Thyroid gland (tissue), 4 donors: ENCODE data around the gene CPNE8. TPM values are rescaled to one million over a fixed set of nuclear protein-coding genes. Genes with fewer than 3 reads are reported as not detected.

Experiments
- DNase-seq, 2 donors: peaks; one replicate each; pipeline ENCODE4 v3.0.0-alpha.2; 2019
- H3K27ac ChIP-seq, 3 donors: fragments of 200-600 bp; sonication (generic); 1 replicate in 2 of 3; 2 replicates in 1 of 3; pipeline ENCODE4 v1.5.1; 2016 to 2019; ENCODE audit warnings: mild to moderate bottlenecking in 1 of 3, moderate library complexity in 1 of 3
- H3K27me3 ChIP-seq: fragments of 200-600 bp; sonication (generic); one replicate; pipeline ENCODE4 v1.5.1; 2019
- H3K36me3 ChIP-seq, 2 donors: fragments of 200-600 bp; sonication (generic); one replicate each; pipeline ENCODE4 v1.5.1; 2016 to 2019
- H3K4me1 ChIP-seq, 2 donors: fragments of 200-600 bp; sonication (generic); one replicate each; pipeline ENCODE4 v1.5.1; 2017 to 2019
- H3K4me3 ChIP-seq, 3 donors: fragments of 200-600 bp; sonication (generic); replicated peaks in 1 of 3; 1 replicate in 2 of 3; 2 replicates in 1 of 3; pipeline ENCODE4 v1.5.1; 2016; ENCODE audit warnings: mild to moderate bottlenecking in 1 of 3
- H3K9me3 ChIP-seq: fragments of 200-600 bp; sonication (generic); one replicate; pipeline ENCODE4 v1.5.1; 2017
- CTCF ChIP-seq, 6 experiments: fragments of 200-600 bp in 3 of 6; fragments of 450-650 bp in 3 of 6; sonication (generic) in 3 of 6; IDR thresholded peaks; one replicate each; pipeline ENCODE4 v1.5.1; 2016 to 2019; ENCODE audit warnings: antibody characterized with exemption in 6 of 6, mild to moderate bottlenecking in 2 of 6, inconsistent platforms in 1 of 6, moderate library complexity in 1 of 6
- POLR2A ChIP-seq, 2 donors: fragments of 450-650 bp; IDR thresholded peaks; one replicate each; pipeline ENCODE4 v1.6.1; 2017; ENCODE audit warnings: antibody characterized with exemption in 2 of 2, mild to moderate bottlenecking in 2 of 2, moderate library complexity in 1 of 2
- WGBS, 2 donors: methylation state at CpG; one replicate each; pipeline ENCODE4 v1.1.5; 2017; 5-methylcytosine and 5-hydroxymethylcytosine counted together
- intact Hi-C: fragments of 100-400 bp; cut with DNase I; formaldehyde crosslinking; loops from one replicate; pipeline ENCODE4 v1.15.1; 2023
- total RNA-seq, 4 donors: library from RNA; depleted of rRNA; stranded (reverse); fragments of >200 nt; gene quantifications; one replicate each; pipeline ENCODE4 v1.2.3, GENCODE V29; 2016

The CPNE8 gene
- total RNA-seq, 4 donors from 2014 or later = 19.1 to 32.0 (median 26.0) TPM

- 97 to 100% methylated on average over 2 of the region's 2 CpGs for WGBS, 2 donors
- H3K36me3 ChIP-seq = no peaks in the 10 kb centered on the region
These were observed 251.7 kb downstream of the CPNE8 start for GRCh38 chr12:38653650-38654049.

GRCh38 chr12:38648813-38649212 lies 256.6 kb downstream of the CPNE8 start:
- no peak overlapping the region for H3K4me3 ChIP-seq
- no peak overlapping the region for H3K27ac ChIP-seq
- H3K9me3 ChIP-seq = no peaks in the 10 kb centered on the region
- intact Hi-C loops = no loop called here
- H3K4me1 ChIP-seq = no peaks in the 10 kb centered on the region
- 81 to 89% methylated on average over 1 of the region's 1 CpG for WGBS, 2 donors
- H3K27me3 ChIP-seq = no peaks in the 10 kb centered on the region
- no peaks in the 10 kb centered on the region for H3K36me3 ChIP-seq
- no peak for DNase-seq
- TF ChIP-seq POLR2A (IDR thresholded peaks at IDR 0.05) (no peak), CTCF (IDR thresholded peaks at IDR 0.05) (no peak)

More at GRCh38 chr12:38653650-38654049, 251.7 kb downstream of the CPNE8 start:
- no peak for DNase-seq
- Histone ChIP-seq H3K9me3 (no peaks in the 10 kb centered on the region), H3K4me3 (no peak overlapping the region), H3K27me3 (no peaks in the 10 kb centered on the region), H3K4me1 (no peaks in the 10 kb centered on the region), H3K27ac (no peak overlapping the region)
- intact Hi-C loops = no loop called here
- TF ChIP-seq CTCF (IDR thresholded peaks at IDR 0.05) (no peak), POLR2A (IDR thresholded peaks at IDR 0.05) (no peak)

- 62 to 75% methylated on average over 4 of the region's 4 CpGs for WGBS, 2 donors
- no peak for DNase-seq
- intact Hi-C loops = no loop called here
- Histone ChIP-seq H3K27ac (no peak overlapping the region), H3K36me3 (no peaks in the 10 kb centered on the region), H3K9me3 (no peaks in the 10 kb centered on the region), H3K27me3 (no peaks in the 10 kb centered on the region), H3K4me1 (no peaks in the 10 kb centered on the region), H3K4me3 (no peak overlapping the region)
- no peak for TF ChIP-seq POLR2A (IDR thresholded peaks at IDR 0.05)
- no peak for TF ChIP-seq CTCF (IDR thresholded peaks at IDR 0.05)
These were observed 259.2 kb downstream of the CPNE8 start for GRCh38 chr12:38646146-38646545.

- no peaks in the 10 kb centered on the region for H3K36me3 ChIP-seq
- no peaks in the 10 kb centered on the region for H3K9me3 ChIP-seq
- no peak overlapping the region for H3K4me3 ChIP-seq
- 80 to 81% methylated on average over 7 of the region's 7 CpGs for WGBS, 2 donors
- no peaks in the 10 kb centered on the region for H3K27me3 ChIP-seq
- H3K27ac ChIP-seq = no peak overlapping the region
- H3K4me1 ChIP-seq = no peaks in the 10 kb centered on the region
- no peak for DNase-seq
- TF ChIP-seq POLR2A (IDR thresholded peaks at IDR 0.05) (no peak), CTCF (IDR thresholded peaks at IDR 0.05) (no peak)
- intact Hi-C loops = no loop called here
These were observed 265.8 kb downstream of the CPNE8 start for GRCh38 chr12:38639625-38640024.

GRCh38 chr12:38638401-38638800 lies 267.0 kb downstream of the CPNE8 start:
- Histone ChIP-seq H3K36me3 (no peaks in the 10 kb centered on the region), H3K27ac (no peak overlapping the region), H3K9me3 (no peaks in the 10 kb centered on the region), H3K4me1 (no peaks in the 10 kb centered on the region), H3K27me3 (no peaks in the 10 kb centered on the region), H3K4me3 (no peak overlapping the region)
- TF ChIP-seq POLR2A (IDR thresholded peaks at IDR 0.05) (no peak), CTCF (IDR thresholded peaks at IDR 0.05) (no peak)
- intact Hi-C loops = no loop called here
- DNase-seq = no peak
- 80 to 89% methylated on average over 2 of the region's 2 CpGs for WGBS, 2 donors
